PFSK-1 (cell line): ENCODE results near the gene DKC1.

Experiments used
- POLR2AphosphoS5 ChIP-seq: IDR thresholded peaks from 2 replicates; pipeline ENCODE4 v1.6.1; 2012; ENCODE audit warnings: low read depth, mild to moderate bottlenecking, control low read depth, low read length, moderate library complexity
- SIN3A ChIP-seq: IDR thresholded peaks from 2 replicates; pipeline ENCODE4 v1.6.1; 2012; ENCODE audit warnings: mild to moderate bottlenecking, low read length, moderate library complexity, borderline replicate concordance; ENCODE audit not compliant: insufficient read depth
- TAF1 ChIP-seq: IDR thresholded peaks from 2 replicates; pipeline ENCODE4 v1.6.1; 2012; ENCODE audit warnings: low read length, control low read depth, borderline replicate concordance; ENCODE audit not compliant: insufficient read depth
- TF ChIP-seq, protein P1 (sequence below), 2 experiments: IDR thresholded peaks; 2 replicates each; pipeline versions ENCODE4 v1.6.1 to v1.8.0; 2011 to 2012; ENCODE audit warnings: low read depth in 2 of 2, low read length in 2 of 2, control low read depth in 1 of 2, inconsistent platforms in 1 of 2, mild to moderate bottlenecking in 1 of 2, moderate library complexity in 1 of 2; ENCODE audit not compliant: insufficient read depth in 1 of 2

DNA sequence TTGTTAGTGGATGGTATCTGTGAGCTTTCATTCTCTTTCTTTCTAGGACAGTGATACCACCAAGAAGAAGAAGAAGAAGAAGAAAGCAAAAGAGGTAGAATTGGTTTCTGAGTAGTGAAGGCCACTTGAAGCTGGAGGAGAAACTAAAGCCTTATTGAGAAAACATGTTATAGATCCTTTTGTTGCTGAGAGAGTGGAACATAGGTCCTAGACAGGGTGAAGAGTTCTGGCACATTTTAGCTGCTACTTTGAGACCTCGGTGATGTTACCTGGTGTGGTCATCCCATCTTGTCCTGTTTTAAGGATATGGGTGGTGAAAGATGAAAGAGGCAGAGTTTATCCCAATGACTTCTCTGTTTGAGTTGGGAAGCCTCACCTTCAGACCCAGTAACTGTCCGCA is 14.1 kb downstream of the DKC1 start:
- TF ChIP-seq, protein P1, sequence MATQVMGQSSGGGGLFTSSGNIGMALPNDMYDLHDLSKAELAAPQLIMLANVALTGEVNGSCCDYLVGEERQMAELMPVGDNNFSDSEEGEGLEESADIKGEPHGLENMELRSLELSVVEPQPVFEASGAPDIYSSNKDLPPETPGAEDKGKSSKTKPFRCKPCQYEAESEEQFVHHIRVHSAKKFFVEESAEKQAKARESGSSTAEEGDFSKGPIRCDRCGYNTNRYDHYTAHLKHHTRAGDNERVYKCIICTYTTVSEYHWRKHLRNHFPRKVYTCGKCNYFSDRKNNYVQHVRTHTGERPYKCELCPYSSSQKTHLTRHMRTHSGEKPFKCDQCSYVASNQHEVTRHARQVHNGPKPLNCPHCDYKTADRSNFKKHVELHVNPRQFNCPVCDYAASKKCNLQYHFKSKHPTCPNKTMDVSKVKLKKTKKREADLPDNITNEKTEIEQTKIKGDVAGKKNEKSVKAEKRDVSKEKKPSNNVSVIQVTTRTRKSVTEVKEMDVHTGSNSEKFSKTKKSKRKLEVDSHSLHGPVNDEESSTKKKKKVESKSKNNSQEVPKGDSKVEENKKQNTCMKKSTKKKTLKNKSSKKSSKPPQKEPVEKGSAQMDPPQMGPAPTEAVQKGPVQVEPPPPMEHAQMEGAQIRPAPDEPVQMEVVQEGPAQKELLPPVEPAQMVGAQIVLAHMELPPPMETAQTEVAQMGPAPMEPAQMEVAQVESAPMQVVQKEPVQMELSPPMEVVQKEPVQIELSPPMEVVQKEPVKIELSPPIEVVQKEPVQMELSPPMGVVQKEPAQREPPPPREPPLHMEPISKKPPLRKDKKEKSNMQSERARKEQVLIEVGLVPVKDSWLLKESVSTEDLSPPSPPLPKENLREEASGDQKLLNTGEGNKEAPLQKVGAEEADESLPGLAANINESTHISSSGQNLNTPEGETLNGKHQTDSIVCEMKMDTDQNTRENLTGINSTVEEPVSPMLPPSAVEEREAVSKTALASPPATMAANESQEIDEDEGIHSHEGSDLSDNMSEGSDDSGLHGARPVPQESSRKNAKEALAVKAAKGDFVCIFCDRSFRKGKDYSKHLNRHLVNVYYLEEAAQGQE (IDR thresholded peaks at IDR 0.05; ENCODE audit: insufficient read depth in 1 of 2, low read depth in 2 of 2, low read length in 2 of 2), result no peak
- no peak for TF ChIP-seq POLR2AphosphoS5
- no peak for TF ChIP-seq SIN3A
- no peak for TF ChIP-seq TAF1
